Uterus (tissue), 4 donors: ENCODE data around the gene EPB41. TPM values are rescaled to one million over a fixed set of nuclear protein-coding genes. Genes with fewer than 3 reads are reported as not detected.
A peak's percentile ranks its signal among the peaks of the same experiment; 100 is the strongest.
"Not testable (repeated sequence)": the region's sequence is repeated elsewhere in the genome, so short reads cannot be mapped to it uniquely, and the experiment has no call there.

Source experiments
- DNase-seq, 2 donors: peaks; one replicate each; pipeline ENCODE4 v3.0.0-alpha.2; 2019 to 2020
- H3K27ac ChIP-seq, 2 donors: fragments of 200-600 bp; sonication (generic); 1 replicate in 1 of 2; 2 replicates in 1 of 2; pipeline ENCODE4 v1.5.1; 2016 to 2018
- H3K27me3 ChIP-seq, 2 donors: fragments of 200-600 bp; sonication (generic); one replicate each; pipeline ENCODE4 v1.5.1; 2018 to 2019; ENCODE audit warnings: control low read depth in 1 of 2
- H3K36me3 ChIP-seq, 2 donors: fragments of 200-600 bp; sonication (generic); one replicate each; pipeline ENCODE4 v1.5.1; 2019; ENCODE audit warnings: control low read depth in 1 of 2
- H3K4me1 ChIP-seq, 2 donors: fragments of 200-600 bp; sonication (generic); one replicate each; pipeline ENCODE4 v1.5.1; 2018 to 2019; ENCODE audit warnings: control low read depth in 1 of 2
- H3K4me3 ChIP-seq, 2 donors: fragments of 200-600 bp; sonication (generic); 1 replicate in 1 of 2; 2 replicates in 1 of 2; pipeline ENCODE4 v1.5.1; 2018 to 2019; ENCODE audit warnings: mild to moderate bottlenecking in 1 of 2
- H3K9me3 ChIP-seq, 2 donors: fragments of 200-600 bp; sonication (generic); one replicate each; pipeline ENCODE4 v1.5.1; 2019; ENCODE audit warnings: control low read depth in 1 of 2
- POLR2A ChIP-seq, 2 donors: fragments of 450-650 bp; IDR thresholded peaks; one replicate each; pipeline ENCODE4 v1.6.1; 2016; ENCODE audit warnings: antibody characterized with exemption in 2 of 2, mild to moderate bottlenecking in 1 of 2, moderate library complexity in 1 of 2
- intact Hi-C: fragments of 100-400 bp; cut with DNase I; formaldehyde crosslinking; loops from one replicate; pipeline ENCODE4 v1.15.1; 2023; ENCODE audit warnings: low total_unique reads
- total RNA-seq, 4 donors: library from RNA; depleted of rRNA in 3 of 4; stranded (reverse); fragments of >200 nt in 3 of 4; gene quantifications; one replicate each; pipeline versions ENCODE4 v1.1.0 to v1.2.4, GENCODE V29; 2014 to 2023
- TF ChIP-seq, protein P1 (sequence below), 4 experiments: fragments of 200-600 bp in 2 of 4; fragments of 450-650 bp in 2 of 4; sonication (generic) in 2 of 4; IDR thresholded peaks; one replicate each; pipeline ENCODE4 v1.5.1; 2016 to 2019; ENCODE audit warnings: antibody characterized with exemption in 4 of 4, mild to moderate bottlenecking in 2 of 4, moderate library complexity in 1 of 4
- donor health status: DM: yes; HTN: yes; CAD: no.

The EPB41 gene
- total RNA-seq, 4 donors from 2014 or later = 16.2 to 1,146 (median 45.4) TPM

DNA sequence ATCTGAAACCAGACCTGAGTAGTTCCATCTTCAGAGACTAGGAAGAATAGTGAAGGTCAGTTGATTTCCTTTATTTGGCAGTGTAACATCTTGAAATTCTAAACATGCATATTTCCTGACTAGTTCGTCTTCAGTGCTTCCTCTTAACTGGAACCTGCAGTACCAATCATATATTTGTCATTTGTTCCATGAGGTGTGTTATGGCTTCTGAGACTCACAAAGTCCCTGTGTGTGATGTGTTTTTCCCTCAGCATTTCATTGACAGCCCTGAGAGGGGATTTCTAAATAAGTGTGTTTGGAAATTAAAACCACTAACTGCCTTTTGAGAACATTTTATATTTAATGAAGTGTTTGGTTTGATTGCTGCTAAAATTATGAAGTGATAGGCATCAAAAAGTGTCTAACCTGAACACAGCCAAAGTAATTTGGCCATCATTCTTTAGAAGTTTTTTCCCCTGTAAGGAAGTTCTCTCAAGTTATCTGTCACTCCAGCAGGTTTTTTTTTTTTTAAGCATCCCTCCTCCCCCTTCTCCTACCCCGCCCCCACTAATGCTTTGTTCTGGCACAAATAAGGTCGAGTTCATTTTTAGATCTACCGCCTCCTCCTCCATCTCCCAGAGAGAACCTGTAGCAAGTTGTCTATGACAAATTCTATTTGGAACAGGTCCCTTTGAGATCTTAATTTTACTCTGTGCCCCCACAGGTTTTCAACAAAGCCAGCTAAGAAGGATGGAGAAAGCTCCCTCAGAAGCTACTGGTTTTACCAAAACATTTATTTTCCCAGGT lies 148.0 kb downstream of the EPB41 start:
- no peaks in the 10 kb centered on the region for H3K27me3 ChIP-seq
- H3K4me1 ChIP-seq = peaks cover 0 to 15% of the 10 kb centered on the region in 2 donors
- no peak for TF ChIP-seq POLR2A (IDR thresholded peaks at IDR 0.05)
- TF ChIP-seq, protein P1, sequence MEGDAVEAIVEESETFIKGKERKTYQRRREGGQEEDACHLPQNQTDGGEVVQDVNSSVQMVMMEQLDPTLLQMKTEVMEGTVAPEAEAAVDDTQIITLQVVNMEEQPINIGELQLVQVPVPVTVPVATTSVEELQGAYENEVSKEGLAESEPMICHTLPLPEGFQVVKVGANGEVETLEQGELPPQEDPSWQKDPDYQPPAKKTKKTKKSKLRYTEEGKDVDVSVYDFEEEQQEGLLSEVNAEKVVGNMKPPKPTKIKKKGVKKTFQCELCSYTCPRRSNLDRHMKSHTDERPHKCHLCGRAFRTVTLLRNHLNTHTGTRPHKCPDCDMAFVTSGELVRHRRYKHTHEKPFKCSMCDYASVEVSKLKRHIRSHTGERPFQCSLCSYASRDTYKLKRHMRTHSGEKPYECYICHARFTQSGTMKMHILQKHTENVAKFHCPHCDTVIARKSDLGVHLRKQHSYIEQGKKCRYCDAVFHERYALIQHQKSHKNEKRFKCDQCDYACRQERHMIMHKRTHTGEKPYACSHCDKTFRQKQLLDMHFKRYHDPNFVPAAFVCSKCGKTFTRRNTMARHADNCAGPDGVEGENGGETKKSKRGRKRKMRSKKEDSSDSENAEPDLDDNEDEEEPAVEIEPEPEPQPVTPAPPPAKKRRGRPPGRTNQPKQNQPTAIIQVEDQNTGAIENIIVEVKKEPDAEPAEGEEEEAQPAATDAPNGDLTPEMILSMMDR (IDR thresholded peaks at IDR 0.05) = no peak
- H3K4me3 ChIP-seq = no peak overlapping the region
- intact Hi-C loops = no loop called here
- DNase-seq = no peak
- H3K36me3 ChIP-seq = no peaks in the 10 kb centered on the region
- no peaks in the 10 kb centered on the region for H3K9me3 ChIP-seq
- H3K27ac ChIP-seq = peak overlapping the region; percentile 32 to 60

DNA sequence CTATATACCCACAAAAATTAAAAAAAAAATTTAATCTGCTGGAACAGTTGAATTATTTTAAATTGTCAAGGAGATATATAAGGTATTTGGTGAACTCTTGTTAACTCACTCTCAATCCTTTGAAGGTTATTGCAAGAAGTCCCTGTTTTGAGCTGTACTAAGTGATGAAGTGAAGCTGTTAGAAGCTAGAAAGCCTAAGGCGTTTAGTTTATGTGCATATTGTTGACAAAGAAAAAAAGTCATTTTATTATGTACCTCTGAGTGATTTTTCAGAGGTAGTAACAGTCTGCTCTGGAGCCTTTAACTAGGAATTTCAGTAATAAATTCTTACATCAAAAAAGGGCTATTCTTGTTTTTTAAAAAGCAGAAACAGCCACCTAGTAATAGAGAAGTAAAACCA lies 149.7 kb downstream of the EPB41 start:
- Histone ChIP-seq H3K4me1 (peaks cover 0 to 15% of the 10 kb centered on the region in 2 donors), H3K9me3 (no peaks in the 10 kb centered on the region), H3K27me3 (no peaks in the 10 kb centered on the region), H3K4me3 (no peak overlapping the region), H3K27ac (peak overlapping the region; percentile 35 to 60), H3K36me3 (no peaks in the 10 kb centered on the region)
- no peak for DNase-seq
- TF ChIP-seq, protein P1 (IDR thresholded peaks at IDR 0.05) = no peak
- TF ChIP-seq POLR2A (IDR thresholded peaks at IDR 0.05) = no peak
- intact Hi-C loops = no loop called here

DNA sequence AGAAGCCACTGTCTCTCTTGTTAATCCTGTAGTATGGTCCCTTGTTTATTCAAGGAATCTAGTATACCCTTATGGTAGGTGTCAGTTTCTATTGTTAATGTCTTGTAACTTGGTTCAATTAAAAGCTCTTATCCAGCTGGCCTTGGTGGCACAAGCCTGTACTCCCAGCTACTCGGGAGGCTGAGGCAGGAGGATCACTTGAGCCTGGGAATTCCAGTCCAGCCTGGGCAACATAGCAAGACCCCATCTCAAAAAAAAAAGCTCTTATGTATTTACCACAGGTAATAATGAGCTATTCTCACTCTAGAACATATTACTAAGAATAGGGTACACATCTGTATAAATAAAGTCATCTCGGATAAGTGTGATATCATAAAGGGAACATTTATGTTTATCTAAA lies 162.8 kb downstream of the EPB41 start:
- DNase-seq = no peak
- no peaks in the 10 kb centered on the region for H3K9me3 ChIP-seq
- H3K27ac ChIP-seq = no peak overlapping the region
- H3K27me3 ChIP-seq = no peaks in the 10 kb centered on the region
- intact Hi-C loops = no loop called here
- no peaks in the 10 kb centered on the region for H3K36me3 ChIP-seq
- TF ChIP-seq, protein P1 (IDR thresholded peaks at IDR 0.05) = no peak
- TF ChIP-seq POLR2A (IDR thresholded peaks at IDR 0.05) = no peak
- no peak overlapping the region for H3K4me3 ChIP-seq
- no peaks in the 10 kb centered on the region for H3K4me1 ChIP-seq

DNA sequence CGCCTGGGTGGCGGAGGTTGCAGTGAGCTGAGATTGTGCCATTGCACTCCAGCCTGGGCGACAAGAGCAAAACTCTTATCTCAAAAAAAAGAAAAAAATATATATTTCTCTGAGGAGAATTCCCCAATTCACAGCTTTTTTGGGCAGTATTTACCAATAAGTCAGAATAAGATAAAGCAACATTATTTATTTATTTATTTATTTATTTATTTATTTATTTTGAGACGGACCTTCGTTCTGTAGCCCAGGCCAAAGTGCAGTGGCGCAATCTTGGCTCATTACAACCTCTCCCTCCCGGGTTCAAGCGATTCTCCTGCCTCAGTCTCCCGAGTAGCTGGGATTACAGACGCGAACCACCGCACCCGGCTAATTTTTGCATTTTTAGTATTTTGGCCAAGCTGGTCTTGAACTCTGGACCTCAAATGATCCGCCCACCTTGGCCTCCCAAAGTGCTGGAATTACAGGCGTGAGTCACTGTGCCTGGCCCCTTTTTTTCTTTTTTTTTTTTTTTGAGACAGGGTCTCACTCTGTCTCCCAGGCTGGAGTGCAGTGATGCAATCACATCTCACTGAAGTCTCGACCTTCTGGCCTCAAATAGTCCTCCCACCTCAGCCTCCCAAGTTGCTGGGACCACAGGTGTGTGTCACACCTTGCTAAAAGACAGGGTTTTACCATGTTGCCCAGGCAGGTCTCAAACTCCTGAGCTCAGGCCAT lies 165.7 kb downstream of the EPB41 start:
- H3K9me3 ChIP-seq, H3K4me3 ChIP-seq, H3K4me1 ChIP-seq, intact Hi-C loops, DNase-seq, H3K27me3 ChIP-seq, H3K36me3 ChIP-seq: not testable (repeated sequence)
- H3K27ac ChIP-seq = peak overlapping the region; percentile 90 to 91

DNA sequence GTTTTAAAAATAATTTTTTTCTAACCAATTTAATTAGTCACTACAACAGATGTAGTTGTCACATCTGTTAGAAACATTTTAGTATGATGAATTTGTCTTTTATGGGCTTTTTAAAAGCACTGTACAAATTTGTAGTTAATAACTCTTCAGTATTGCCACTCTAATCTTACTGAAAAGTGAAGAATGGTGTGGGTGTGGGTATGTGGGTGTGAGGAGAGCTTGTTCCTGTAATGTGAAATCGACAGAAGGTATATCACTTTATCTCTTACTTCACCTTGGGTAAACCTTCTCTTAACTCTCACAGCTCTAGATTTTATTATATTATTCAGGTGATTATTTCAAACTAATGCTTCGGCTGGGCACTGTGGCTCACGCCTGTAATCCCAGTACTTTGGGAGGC lies 166.8 kb downstream of the EPB41 start:
- Histone ChIP-seq H3K36me3 (no peaks in the 10 kb centered on the region), H3K27ac (peak overlapping the region; percentile 90 to 91), H3K4me3 (no peak overlapping the region), H3K4me1 (no peaks in the 10 kb centered on the region), H3K27me3 (no peaks in the 10 kb centered on the region), H3K9me3 (no peaks in the 10 kb centered on the region)
- intact Hi-C loops = no loop called here
- DNase-seq = no peak
- no peak for TF ChIP-seq POLR2A (IDR thresholded peaks at IDR 0.05)
- TF ChIP-seq, protein P1 (IDR thresholded peaks at IDR 0.05) = no peak
